GM23338 (cell line): ENCODE results near the gene TEPSIN.

ENCODE experiments used
- CREB1 ChIP-seq: fragments of 250-450 bp; sonication (Bioruptor Pico); IDR thresholded peaks from 2 replicates; pipeline ENCODE4 v1.5.0; 2020; ENCODE audit warnings: low read depth, mild to moderate bottlenecking, moderate library complexity
- CTCF ChIP-seq, 2 experiments: fragments of 200-600 bp in 1 of 2; sonication (generic) in 1 of 2; conservative IDR thresholded peaks; 2 replicates each; pipeline versions ENCODE4 v1.5.1 to v1.6.1; 2016 to 2017; ENCODE audit warnings: antibody characterized with exemption in 2 of 2, low read depth in 2 of 2, mild to moderate bottlenecking in 2 of 2, moderate library complexity in 1 of 2
- EZH2 ChIP-seq: fragments of 200-600 bp; sonication (generic); IDR thresholded peaks from one replicate; pipeline ENCODE4 v1.8.0; 2017; ENCODE audit warnings: antibody characterized with exemption, mild to moderate bottlenecking, low read depth; ENCODE audit not compliant: unreplicated experiment
- EZH2phosphoT487 ChIP-seq: fragments of 200-600 bp; sonication (generic); IDR thresholded peaks from one replicate; pipeline ENCODE4 v1.8.1; 2018; ENCODE audit warnings: antibody characterized with exemption; ENCODE audit not compliant: unreplicated experiment
- JUNB ChIP-seq: IDR thresholded peaks from one replicate; pipeline ENCODE4 v1.6.1; 2016; ENCODE audit warnings: antibody characterized with exemption; ENCODE audit not compliant: unreplicated experiment
- POLR2AphosphoS5 ChIP-seq: IDR thresholded peaks from 2 replicates; pipeline ENCODE4 v1.6.1; 2016; ENCODE audit warnings: antibody characterized with exemption, low read depth
- STAT1 ChIP-seq: IDR thresholded peaks from one replicate; pipeline ENCODE4 v1.6.1; 2016; ENCODE audit warnings: antibody characterized with exemption; ENCODE audit not compliant: unreplicated experiment
- ZNF114 ChIP-seq: fragments of 250-450 bp; sonication (Bioruptor Pico); IDR thresholded peaks from 2 replicates; pipeline ENCODE4 v1.5.0; 2020; ENCODE audit warnings: mild to moderate bottlenecking, moderate library complexity
- ZNF331 ChIP-seq: fragments of 250-450 bp; sonication (Bioruptor Pico); IDR thresholded peaks from 2 replicates; pipeline ENCODE4 v1.5.0; 2020; ENCODE audit warnings: low read depth, mild to moderate bottlenecking, moderate library complexity
- TF ChIP-seq, protein P1 (sequence below): IDR thresholded peaks from one replicate; pipeline ENCODE4 v1.6.1; 2018; ENCODE audit warnings: antibody characterized with exemption; ENCODE audit not compliant: unreplicated experiment

DNA sequence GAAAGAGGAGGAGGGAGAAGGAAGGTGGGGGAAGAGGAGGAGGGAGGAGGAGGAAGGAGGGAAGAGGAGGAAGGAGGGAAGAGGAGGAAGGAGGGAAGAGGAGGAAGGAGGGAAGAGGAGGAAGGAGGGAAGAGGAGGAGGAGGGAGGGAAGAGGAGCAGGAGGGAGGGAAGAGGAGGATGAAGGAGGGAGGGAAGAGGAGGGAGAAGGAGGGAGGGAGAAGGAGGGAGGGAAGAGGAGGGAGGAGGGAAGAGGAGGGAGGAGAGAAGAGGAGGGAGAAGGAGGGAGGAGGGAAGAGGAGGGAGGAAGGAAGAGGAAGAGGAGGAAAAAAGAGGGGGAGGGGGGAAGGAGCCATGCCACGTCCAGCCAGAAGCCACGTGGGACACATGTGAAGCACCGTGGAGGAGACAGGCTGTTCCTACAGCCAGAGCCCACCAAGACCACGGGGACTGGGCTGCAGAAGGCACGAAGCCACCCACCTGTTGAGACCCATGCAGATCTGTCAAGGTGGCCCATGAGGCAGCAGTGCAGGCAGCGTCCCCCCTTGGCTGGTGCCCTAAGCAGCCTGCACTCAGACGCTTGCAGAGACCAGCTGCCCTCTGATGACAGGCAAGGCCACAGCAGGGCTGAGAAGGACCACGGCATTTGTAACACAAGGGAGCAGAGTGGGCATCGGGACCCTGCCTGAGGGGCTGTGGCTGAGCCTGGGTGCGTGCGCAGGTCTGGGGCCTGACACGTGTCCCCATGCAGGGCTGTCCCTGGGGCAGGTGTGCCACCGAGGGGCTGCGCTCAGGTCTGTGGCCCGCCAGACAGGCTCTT lies 10.6 kb upstream of the TEPSIN start:
- TF ChIP-seq, protein P1, sequence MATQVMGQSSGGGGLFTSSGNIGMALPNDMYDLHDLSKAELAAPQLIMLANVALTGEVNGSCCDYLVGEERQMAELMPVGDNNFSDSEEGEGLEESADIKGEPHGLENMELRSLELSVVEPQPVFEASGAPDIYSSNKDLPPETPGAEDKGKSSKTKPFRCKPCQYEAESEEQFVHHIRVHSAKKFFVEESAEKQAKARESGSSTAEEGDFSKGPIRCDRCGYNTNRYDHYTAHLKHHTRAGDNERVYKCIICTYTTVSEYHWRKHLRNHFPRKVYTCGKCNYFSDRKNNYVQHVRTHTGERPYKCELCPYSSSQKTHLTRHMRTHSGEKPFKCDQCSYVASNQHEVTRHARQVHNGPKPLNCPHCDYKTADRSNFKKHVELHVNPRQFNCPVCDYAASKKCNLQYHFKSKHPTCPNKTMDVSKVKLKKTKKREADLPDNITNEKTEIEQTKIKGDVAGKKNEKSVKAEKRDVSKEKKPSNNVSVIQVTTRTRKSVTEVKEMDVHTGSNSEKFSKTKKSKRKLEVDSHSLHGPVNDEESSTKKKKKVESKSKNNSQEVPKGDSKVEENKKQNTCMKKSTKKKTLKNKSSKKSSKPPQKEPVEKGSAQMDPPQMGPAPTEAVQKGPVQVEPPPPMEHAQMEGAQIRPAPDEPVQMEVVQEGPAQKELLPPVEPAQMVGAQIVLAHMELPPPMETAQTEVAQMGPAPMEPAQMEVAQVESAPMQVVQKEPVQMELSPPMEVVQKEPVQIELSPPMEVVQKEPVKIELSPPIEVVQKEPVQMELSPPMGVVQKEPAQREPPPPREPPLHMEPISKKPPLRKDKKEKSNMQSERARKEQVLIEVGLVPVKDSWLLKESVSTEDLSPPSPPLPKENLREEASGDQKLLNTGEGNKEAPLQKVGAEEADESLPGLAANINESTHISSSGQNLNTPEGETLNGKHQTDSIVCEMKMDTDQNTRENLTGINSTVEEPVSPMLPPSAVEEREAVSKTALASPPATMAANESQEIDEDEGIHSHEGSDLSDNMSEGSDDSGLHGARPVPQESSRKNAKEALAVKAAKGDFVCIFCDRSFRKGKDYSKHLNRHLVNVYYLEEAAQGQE: no peak
- no peak for TF ChIP-seq CTCF (conservative IDR thresholded peaks at IDR 0.05; ENCODE audit: low read depth in 2 of 2)
- no peak for TF ChIP-seq POLR2AphosphoS5
- no peak for TF ChIP-seq EZH2
- TF ChIP-seq CREB1 (CRISPR knock-in tag): no peak
- TF ChIP-seq EZH2phosphoT487: no peak
- TF ChIP-seq JUNB: no peak
- TF ChIP-seq ZNF331 (CRISPR knock-in tag): no peak
- no peak for TF ChIP-seq ZNF114
- no peak for TF ChIP-seq STAT1
